Measurements from ENCODE around the gene FMNL3. TPM values are rescaled to one million over a fixed set of nuclear protein-coding genes. Genes with fewer than 3 reads are reported as not detected.

Gene FMNL3
- total RNA-seq, 1 donor from 2014 or later = 17.3 TPM

GRCh38 chr12:49664591-49665239 lies 42.5 kb downstream of the FMNL3 start:
- peaks cover 6% of the 10 kb centered on the region for H3K36me3 Mint-ChIP-seq
- no peak overlapping the region for H3K27ac Mint-ChIP-seq
- DNase-seq (ENCODE audit: low spot score) = no peak
- Histone ChIP-seq H3F3A (ENCODE audit: low read depth) (no peaks in the 10 kb centered on the region), H2AFZ (replicated peaks) (no peak overlapping the region), H3K4me1 (no peaks in the 10 kb centered on the region), H3K27ac (no peak overlapping the region), H3K27me3 (no peaks in the 10 kb centered on the region), H3K9me3 (ENCODE audit: low read depth) (no peaks in the 10 kb centered on the region), H3K79me2 (ENCODE audit: low read depth) (no peaks in the 10 kb centered on the region), H3K4me2 (no peak overlapping the region), H3K4me3 (no peak overlapping the region), H3K36me3 (no peaks in the 10 kb centered on the region), H3K9ac (no peak overlapping the region), H4K20me1 (ENCODE audit: low read depth) (no peaks in the 10 kb centered on the region)
- no peak overlapping the region for H3K4me3 Mint-ChIP-seq
- H3K27me3 Mint-ChIP-seq (ENCODE audit: insufficient read depth, low read depth) = no peaks in the 10 kb centered on the region
- TF ChIP-seq CTCF (IDR thresholded peaks at IDR 0.05) = no peak
- no peak for TF ChIP-seq EZH2 (IDR thresholded peaks at IDR 0.05)
- TF ChIP-seq EZH2phosphoT487 (IDR thresholded peaks at IDR 0.05) = no peak
- no peaks in the 10 kb centered on the region for H3K9me3 Mint-ChIP-seq
- peaks cover 8% of the 10 kb centered on the region for H3K4me1 Mint-ChIP-seq

GRCh38 chr12:49664167-49664566 lies 43.0 kb downstream of the FMNL3 start:
- H3F3A ChIP-seq (ENCODE audit: low read depth) = no peaks in the 10 kb centered on the region
- TF ChIP-seq EZH2phosphoT487 (IDR thresholded peaks at IDR 0.05) (no peak), EZH2 (IDR thresholded peaks at IDR 0.05) (no peak), CTCF (IDR thresholded peaks at IDR 0.05) (no peak)
- H3K36me3 ChIP-seq = no peaks in the 10 kb centered on the region
- H3K79me2 ChIP-seq (ENCODE audit: low read depth) = no peaks in the 10 kb centered on the region
- Mint-ChIP-seq H3K27ac (no peak overlapping the region), H3K4me3 (no peak overlapping the region), H3K27me3 (ENCODE audit: insufficient read depth, low read depth) (no peaks in the 10 kb centered on the region), H3K36me3 (peaks cover 6% of the 10 kb centered on the region), H3K4me1 (peaks cover 8% of the 10 kb centered on the region), H3K9me3 (no peaks in the 10 kb centered on the region)
- H4K20me1 ChIP-seq (ENCODE audit: low read depth) = no peaks in the 10 kb centered on the region
- no peaks in the 10 kb centered on the region for H3K9me3 ChIP-seq (ENCODE audit: low read depth)
- H3K4me2 ChIP-seq = no peak overlapping the region
- no peaks in the 10 kb centered on the region for H3K27me3 ChIP-seq
- no peak overlapping the region for H2AFZ ChIP-seq (replicated peaks)
- H3K4me1 ChIP-seq = no peaks in the 10 kb centered on the region
- no peak for DNase-seq (ENCODE audit: low spot score)
- no peak overlapping the region for H3K9ac ChIP-seq
- no peak overlapping the region for H3K4me3 ChIP-seq
- H3K27ac ChIP-seq = no peak overlapping the region

GRCh38 chr12:49662998-49663843 lies 44.0 kb downstream of the FMNL3 start:
- no peak overlapping the region for H3K9ac ChIP-seq
- DNase-seq (ENCODE audit: low spot score) = no peak
- H3K79me2 ChIP-seq (ENCODE audit: low read depth) = no peaks in the 10 kb centered on the region
- peaks cover 6% of the 10 kb centered on the region for H3K36me3 Mint-ChIP-seq
- no peaks in the 10 kb centered on the region for H3K36me3 ChIP-seq
- no peak overlapping the region for H2AFZ ChIP-seq (replicated peaks)
- H3K4me1 ChIP-seq = no peaks in the 10 kb centered on the region
- H3K9me3 ChIP-seq (ENCODE audit: low read depth) = no peaks in the 10 kb centered on the region
- no peaks in the 10 kb centered on the region for H3K9me3 Mint-ChIP-seq
- H3K4me2 ChIP-seq = no peak overlapping the region
- peak overlapping the region; percentile 60 for H3K27ac Mint-ChIP-seq
- peak overlapping the region; percentile 70 for H3K4me3 Mint-ChIP-seq
- no peak overlapping the region for H3K4me3 ChIP-seq
- H3F3A ChIP-seq (ENCODE audit: low read depth) = no peaks in the 10 kb centered on the region
- no peaks in the 10 kb centered on the region for H3K27me3 Mint-ChIP-seq (ENCODE audit: insufficient read depth, low read depth)
- TF ChIP-seq EZH2phosphoT487 (IDR thresholded peaks at IDR 0.05) (no peak), EZH2 (IDR thresholded peaks at IDR 0.05) (no peak), CTCF (IDR thresholded peaks at IDR 0.05) (no peak)
- H4K20me1 ChIP-seq (ENCODE audit: low read depth) = no peaks in the 10 kb centered on the region
- no peak overlapping the region for H3K27ac ChIP-seq
- H3K27me3 ChIP-seq = no peaks in the 10 kb centered on the region
- H3K4me1 Mint-ChIP-seq = peaks cover 8% of the 10 kb centered on the region

Measured in neural progenitor cell (in vitro differentiated cells).